Memory B cell (primary cell): ENCODE data around the gene C11orf21.

ENCODE experiments used
- ATAC-seq: fragments of 150-1000 bp; cut with Tn5 transposase; 2 replicates; pipeline ENCODE4 v1.10.0; 2021; ENCODE audit warnings: low read depth, mild to moderate bottlenecking, moderate library complexity
- DNase-seq, 2 donors: peaks; one replicate each; pipeline ENCODE4 v3.0.0; 2022; ENCODE audit warnings: low spot score in 2 of 2
- H3K27ac Mint-ChIP-seq: one replicate; pipeline ENCODE4 v1.8.0; 2022; ENCODE audit warnings: mild to moderate bottlenecking, moderate library complexity, mixed read lengths
- H3K27me3 Mint-ChIP-seq: one replicate; pipeline ENCODE4 v1.8.0; 2022; ENCODE audit warnings: mixed read lengths
- H3K36me3 Mint-ChIP-seq: one replicate; pipeline ENCODE4 v1.8.0; 2022; ENCODE audit warnings: mild to moderate bottlenecking, mixed read lengths
- H3K4me1 Mint-ChIP-seq: one replicate; pipeline ENCODE4 v1.8.0; 2022; ENCODE audit warnings: mixed read lengths
- H3K4me3 Mint-ChIP-seq: one replicate; pipeline ENCODE4 v1.8.0; 2022; ENCODE audit warnings: mild to moderate bottlenecking, moderate library complexity, mixed read lengths
- H3K9me3 Mint-ChIP-seq: one replicate; pipeline ENCODE4 v1.8.0; 2022; ENCODE audit warnings: mixed read lengths

Gene C11orf21

GRCh38 chr11:2330696-2331095, 29.0 kb upstream of the C11orf21 start:
- Mint-ChIP-seq H3K27me3 (peaks cover 8% of the 10 kb centered on the region), H3K27ac (no peak overlapping the region), H3K4me1 (no peaks in the 10 kb centered on the region), H3K36me3 (peaks cover 8% of the 10 kb centered on the region), H3K4me3 (no peak overlapping the region), H3K9me3 (peaks cover 7% of the 10 kb centered on the region)
- DNase-seq (no peak), ATAC-seq (no peak)

- H3K4me1 Mint-ChIP-seq, result no peaks in the 10 kb centered on the region
- peaks cover 8% of the 10 kb centered on the region for H3K36me3 Mint-ChIP-seq
- no peak for ATAC-seq
- no peak overlapping the region for H3K4me3 Mint-ChIP-seq
- peaks cover 7% of the 10 kb centered on the region for H3K9me3 Mint-ChIP-seq
- peaks cover 7% of the 10 kb centered on the region for H3K27me3 Mint-ChIP-seq
- no peak for DNase-seq
- no peak overlapping the region for H3K27ac Mint-ChIP-seq
These were observed 27.8 kb upstream of the C11orf21 start for GRCh38 chr11:2329551-2329950.

GRCh38 chr11:2328656-2329354, 27.1 kb upstream of the C11orf21 start:
- Mint-ChIP-seq H3K4me3 (no peak overlapping the region), H3K27me3 (peaks cover 7% of the 10 kb centered on the region), H3K27ac (no peak overlapping the region), H3K4me1 (no peaks in the 10 kb centered on the region), H3K36me3 (peaks cover 8% of the 10 kb centered on the region), H3K9me3 (peaks cover 7% of the 10 kb centered on the region)
- DNase-seq, result no peak
- no peak for ATAC-seq

- Mint-ChIP-seq H3K27ac (no peak overlapping the region), H3K4me1 (no peaks in the 10 kb centered on the region), H3K27me3 (peaks cover 7% of the 10 kb centered on the region), H3K36me3 (peaks cover 8% of the 10 kb centered on the region), H3K4me3 (no peak overlapping the region), H3K9me3 (peaks cover 7% of the 10 kb centered on the region)
- DNase-seq (no peak), ATAC-seq (no peak)
These were observed 26.3 kb upstream of the C11orf21 start for GRCh38 chr11:2328021-2328420.

GRCh38 chr11:2327032-2327431, 25.3 kb upstream of the C11orf21 start:
- DNase-seq, result no peak
- Mint-ChIP-seq H3K27me3 (peaks cover 7% of the 10 kb centered on the region), H3K27ac (no peak overlapping the region), H3K36me3 (peaks cover 8% of the 10 kb centered on the region), H3K4me3 (no peak overlapping the region), H3K9me3 (peaks cover 8% of the 10 kb centered on the region), H3K4me1 (no peaks in the 10 kb centered on the region)
- no peak for ATAC-seq

- ATAC-seq, result no peak
- peaks cover 3% of the 10 kb centered on the region for H3K9me3 Mint-ChIP-seq
- no peak for DNase-seq
- H3K27ac Mint-ChIP-seq, result no peak overlapping the region
- H3K27me3 Mint-ChIP-seq, result peaks cover 7% of the 10 kb centered on the region
- H3K4me3 Mint-ChIP-seq, result no peak overlapping the region
- H3K36me3 Mint-ChIP-seq, result peaks cover 4% of the 10 kb centered on the region
- no peaks in the 10 kb centered on the region for H3K4me1 Mint-ChIP-seq
These were observed 24.0 kb upstream of the C11orf21 start for GRCh38 chr11:2325719-2326118.

- DNase-seq (no peak), ATAC-seq (no peak)
- Mint-ChIP-seq H3K4me3 (no peak overlapping the region), H3K9me3 (peaks cover 2% of the 10 kb centered on the region), H3K36me3 (no peaks in the 10 kb centered on the region), H3K4me1 (no peaks in the 10 kb centered on the region), H3K27me3 (peaks cover 7% of the 10 kb centered on the region), H3K27ac (no peak overlapping the region)
These were observed 23.4 kb upstream of the C11orf21 start for GRCh38 chr11:2325123-2325522.

GRCh38 chr11:2321311-2321683, 19.6 kb upstream of the C11orf21 start:
- Mint-ChIP-seq H3K9me3 (peaks cover 2% of the 10 kb centered on the region), H3K36me3 (peaks cover 2% of the 10 kb centered on the region), H3K27me3 (peaks cover 5% of the 10 kb centered on the region), H3K4me1 (no peaks in the 10 kb centered on the region), H3K4me3 (no peak overlapping the region), H3K27ac (no peak overlapping the region)
- ATAC-seq (no peak), DNase-seq (no peak)

GRCh38 chr11:2320568-2321310, 19.0 kb upstream of the C11orf21 start:
- no peak overlapping the region for H3K4me3 Mint-ChIP-seq
- no peak overlapping the region for H3K27ac Mint-ChIP-seq
- peaks cover 3% of the 10 kb centered on the region for H3K27me3 Mint-ChIP-seq
- H3K4me1 Mint-ChIP-seq, result no peaks in the 10 kb centered on the region
- peaks cover 2% of the 10 kb centered on the region for H3K36me3 Mint-ChIP-seq
- peaks cover 2% of the 10 kb centered on the region for H3K9me3 Mint-ChIP-seq
- ATAC-seq (no peak), DNase-seq (no peak)

- DNase-seq, result no peak
- Mint-ChIP-seq H3K4me3 (no peak overlapping the region), H3K27ac (no peak overlapping the region), H3K9me3 (peaks cover 2% of the 10 kb centered on the region), H3K36me3 (peaks cover 2% of the 10 kb centered on the region), H3K27me3 (peaks cover 3% of the 10 kb centered on the region), H3K4me1 (no peaks in the 10 kb centered on the region)
- ATAC-seq, result no peak
These were observed 18.2 kb upstream of the C11orf21 start for GRCh38 chr11:2319791-2320472.

GRCh38 chr11:2318707-2319106, 17.0 kb upstream of the C11orf21 start:
- H3K9me3 Mint-ChIP-seq, result peaks cover 2% of the 10 kb centered on the region
- H3K4me1 Mint-ChIP-seq, result no peaks in the 10 kb centered on the region
- DNase-seq, result no peak

GRCh38 chr11:2318123-2318522, 16.4 kb upstream of the C11orf21 start:
- H3K4me1 Mint-ChIP-seq, result no peaks in the 10 kb centered on the region
- peaks cover 6% of the 10 kb centered on the region for H3K27me3 Mint-ChIP-seq
- ATAC-seq, result no peak
- peaks cover 2% of the 10 kb centered on the region for H3K9me3 Mint-ChIP-seq
- H3K27ac Mint-ChIP-seq, result no peak overlapping the region
- H3K36me3 Mint-ChIP-seq, result peaks cover 2% of the 10 kb centered on the region
- DNase-seq, result no peak
- no peak overlapping the region for H3K4me3 Mint-ChIP-seq

More at GRCh38 chr11:2318707-2319106, 17.0 kb upstream of the C11orf21 start:
- peaks cover 2% of the 10 kb centered on the region for H3K36me3 Mint-ChIP-seq
- H3K4me3 Mint-ChIP-seq, result no peak overlapping the region
- ATAC-seq, result no peak
- H3K27ac Mint-ChIP-seq, result no peak overlapping the region
- H3K27me3 Mint-ChIP-seq, result peaks cover 5% of the 10 kb centered on the region

GRCh38 chr11:2317354-2318050, 15.8 kb upstream of the C11orf21 start:
- no peak for ATAC-seq
- Mint-ChIP-seq H3K4me1 (no peaks in the 10 kb centered on the region), H3K4me3 (no peak overlapping the region), H3K9me3 (peaks cover 2% of the 10 kb centered on the region), H3K27me3 (peaks cover 6% of the 10 kb centered on the region), H3K36me3 (peaks cover 2% of the 10 kb centered on the region), H3K27ac (no peak overlapping the region)
- no peak for DNase-seq

GRCh38 chr11:2316963-2317244, 15.2 kb upstream of the C11orf21 start:
- Mint-ChIP-seq H3K27ac (no peak overlapping the region), H3K36me3 (peaks cover 2% of the 10 kb centered on the region), H3K9me3 (no peaks in the 10 kb centered on the region)

More at GRCh38 chr11:2316963-2317244, 15.2 kb upstream of the C11orf21 start:
- Mint-ChIP-seq H3K27me3 (peaks cover 6% of the 10 kb centered on the region), H3K4me1 (no peaks in the 10 kb centered on the region), H3K4me3 (no peak overlapping the region)
- no peak for ATAC-seq
- DNase-seq, result no peak
